Hepatocyte (in vitro differentiated cells): Measurements from ENCODE around the gene CCDC12.

ENCODE experiments used
- EZH2 ChIP-seq: fragments of 200-600 bp; sonication (generic); IDR thresholded peaks from 2 replicates; pipeline ENCODE4 v1.6.1; 2016; ENCODE audit warnings: antibody characterized with exemption, mild to moderate bottlenecking, borderline replicate concordance
- TF ChIP-seq, protein P1 (sequence below): fragments of 200-600 bp; sonication (generic); IDR thresholded peaks from 2 replicates; pipeline ENCODE4 v1.5.1; 2016; ENCODE audit warnings: antibody characterized with exemption, mild to moderate bottlenecking; ENCODE audit not compliant: poor library complexity

DNA sequence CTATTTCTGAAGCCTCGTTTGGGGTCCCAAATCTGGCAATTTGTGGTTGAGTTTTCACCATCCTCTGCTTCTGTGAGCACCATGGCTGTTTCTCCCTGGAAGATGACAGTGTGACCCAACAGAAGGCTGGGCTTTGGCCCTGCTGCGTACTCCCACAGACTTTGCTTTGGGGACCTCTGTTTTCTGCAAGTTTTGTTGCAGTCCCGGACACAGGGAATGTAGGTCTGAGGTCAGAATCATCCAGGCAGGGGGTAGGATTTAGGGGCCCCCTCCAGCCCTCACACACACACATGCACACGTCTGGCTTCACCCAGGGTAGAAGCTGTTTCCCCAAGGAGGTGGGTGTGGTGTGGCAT lies 92.7 kb downstream of the CCDC12 start:
- no peak for TF ChIP-seq EZH2
- TF ChIP-seq, protein P1, sequence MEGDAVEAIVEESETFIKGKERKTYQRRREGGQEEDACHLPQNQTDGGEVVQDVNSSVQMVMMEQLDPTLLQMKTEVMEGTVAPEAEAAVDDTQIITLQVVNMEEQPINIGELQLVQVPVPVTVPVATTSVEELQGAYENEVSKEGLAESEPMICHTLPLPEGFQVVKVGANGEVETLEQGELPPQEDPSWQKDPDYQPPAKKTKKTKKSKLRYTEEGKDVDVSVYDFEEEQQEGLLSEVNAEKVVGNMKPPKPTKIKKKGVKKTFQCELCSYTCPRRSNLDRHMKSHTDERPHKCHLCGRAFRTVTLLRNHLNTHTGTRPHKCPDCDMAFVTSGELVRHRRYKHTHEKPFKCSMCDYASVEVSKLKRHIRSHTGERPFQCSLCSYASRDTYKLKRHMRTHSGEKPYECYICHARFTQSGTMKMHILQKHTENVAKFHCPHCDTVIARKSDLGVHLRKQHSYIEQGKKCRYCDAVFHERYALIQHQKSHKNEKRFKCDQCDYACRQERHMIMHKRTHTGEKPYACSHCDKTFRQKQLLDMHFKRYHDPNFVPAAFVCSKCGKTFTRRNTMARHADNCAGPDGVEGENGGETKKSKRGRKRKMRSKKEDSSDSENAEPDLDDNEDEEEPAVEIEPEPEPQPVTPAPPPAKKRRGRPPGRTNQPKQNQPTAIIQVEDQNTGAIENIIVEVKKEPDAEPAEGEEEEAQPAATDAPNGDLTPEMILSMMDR, result no peak
